Stimulated activated CD8-positive, alpha-beta memory T cell treated with anti-CD3 and anti-CD28 coated beads, Interleukin-12 subunit alpha, Interleukin-12 subunit beta, amount 100 ng/mL, for 4 hours (primary cell): ENCODE results near the gene SLC51A.
"Not testable (repeated sequence)": the region's sequence is repeated elsewhere in the genome, so short reads cannot be mapped to it uniquely, and the experiment has no call there.

ENCODE experiments used
- DNase-seq: peaks from one replicate; pipeline ENCODE4 v3.0.0-alpha.2; 2020; ENCODE audit warnings: low read depth

SLC51A gene

GRCh38 chr3:196240424-196240823 lies 24.1 kb downstream of the SLC51A start:
- DNase-seq = no peak

- DNase-seq = no peak
Observed at GRCh38 chr3:196241704-196242103, 25.4 kb downstream of the SLC51A start.

GRCh38 chr3:196244166-196244565 lies 27.8 kb downstream of the SLC51A start:
- not testable (repeated sequence) for DNase-seq

GRCh38 chr3:196246612-196247308 lies 30.4 kb downstream of the SLC51A start:
- DNase-seq = no peak

GRCh38 chr3:196251918-196252317 lies 35.6 kb downstream of the SLC51A start:
- DNase-seq = no peak

GRCh38 chr3:196254376-196255283 lies 38.3 kb downstream of the SLC51A start:
- no peak for DNase-seq

GRCh38 chr3:196255776-196256175 lies 39.4 kb downstream of the SLC51A start:
- no peak for DNase-seq

GRCh38 chr3:196260784-196261183 lies 44.5 kb downstream of the SLC51A start:
- DNase-seq = no peak

- DNase-seq = no peak
Observed at GRCh38 chr3:196263819-196264218, 47.5 kb downstream of the SLC51A start.

- no peak for DNase-seq
Observed at GRCh38 chr3:196268284-196269163, 52.2 kb downstream of the SLC51A start.

- DNase-seq = no peak
Observed at GRCh38 chr3:196270499-196270898, 54.2 kb downstream of the SLC51A start.

- no peak for DNase-seq
Observed at GRCh38 chr3:196272826-196273225, 56.5 kb downstream of the SLC51A start.

- DNase-seq = no peak
Observed at GRCh38 chr3:196273655-196274054, 57.3 kb downstream of the SLC51A start.

GRCh38 chr3:196274585-196274984 lies 58.3 kb downstream of the SLC51A start:
- peak; percentile 18 for DNase-seq

- DNase-seq = no peak
Observed at GRCh38 chr3:196275126-196275525, 58.8 kb downstream of the SLC51A start.

GRCh38 chr3:196280689-196281440 lies 64.5 kb downstream of the SLC51A start:
- no peak for DNase-seq

- no peak for DNase-seq
Observed at GRCh38 chr3:196281962-196282361, 65.6 kb downstream of the SLC51A start.
